ENCODE data around the gene CKLF. TPM values are rescaled to one million over a fixed set of nuclear protein-coding genes. Genes with fewer than 3 reads are reported as not detected.
A peak's percentile ranks its signal among the peaks of the same experiment; 100 is the strongest.
"Not testable (repeated sequence)": the region's sequence is repeated elsewhere in the genome, so short reads cannot be mapped to it uniquely, and the experiment has no call there.

CKLF gene
- total RNA-seq, 6 experiments from 2014 or later = 8.4 to 30.5 (median 14.0) TPM

DNA sequence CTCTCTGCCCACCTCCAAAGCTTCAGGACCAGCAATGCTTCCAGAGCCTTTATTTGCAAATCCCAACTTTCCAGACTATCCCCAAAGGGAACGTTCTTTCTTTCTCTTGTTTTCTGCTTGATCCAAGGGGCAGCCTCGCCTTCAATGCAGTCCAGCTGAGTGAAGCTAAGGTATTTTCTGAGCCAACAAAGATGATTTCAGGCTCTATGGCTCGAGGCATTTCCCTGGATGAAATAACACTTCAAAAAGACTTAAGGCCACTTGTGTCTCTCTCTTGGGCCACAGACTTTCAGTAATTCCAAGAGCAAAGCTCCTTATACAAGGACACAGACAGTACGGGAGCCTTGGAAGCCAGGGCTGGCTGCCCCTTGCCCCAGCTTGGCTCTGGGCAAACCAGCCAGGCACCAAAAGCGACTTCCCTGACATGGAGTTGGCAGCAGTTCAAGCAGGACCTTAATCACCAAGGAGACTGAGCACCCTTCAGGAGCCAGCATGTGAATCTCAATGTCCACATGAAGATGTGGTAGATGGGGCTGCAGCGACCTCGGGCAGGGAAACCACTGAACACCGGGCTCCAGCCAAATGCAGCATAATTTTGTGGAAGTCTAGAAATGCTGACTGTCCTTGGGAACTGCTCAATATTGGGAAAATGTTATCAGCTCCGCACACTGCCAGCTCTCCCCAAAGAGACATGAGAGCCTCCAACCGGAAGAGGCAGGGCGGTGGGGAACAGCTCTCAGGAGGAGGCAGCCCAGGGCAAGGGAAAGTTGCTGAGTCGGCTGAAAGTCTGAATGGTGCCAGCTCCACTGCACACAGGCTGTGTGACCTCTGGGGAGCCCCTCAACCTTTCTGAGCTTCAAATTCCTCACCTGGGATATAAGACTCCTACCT is 41.4 kb upstream of the CKLF start:
- Histone ChIP-seq H3K27me3 (no peaks in the 10 kb centered on the region), H3K27ac (peak overlapping the region; percentile 41 to 99 (median 85)), H3K4me3 (no peak overlapping the region), H3K9me3 (no peaks in the 10 kb centered on the region), H3K36me3 (no peaks in the 10 kb centered on the region), H3K4me1 (peaks cover 4 to 83% (median 31%) of the 10 kb centered on the region in 4 donors)
- peak; percentile 15 to 74 (median 69) for DNase-seq
- intact Hi-C loops (cut with DNase I) = no loop called here
- peak; percentile 14 to 48 (median 30) for ATAC-seq
- peak; percentile 28 for TF ChIP-seq POLR2A (IDR thresholded peaks at IDR 0.05)
- TF ChIP-seq, protein P1, sequence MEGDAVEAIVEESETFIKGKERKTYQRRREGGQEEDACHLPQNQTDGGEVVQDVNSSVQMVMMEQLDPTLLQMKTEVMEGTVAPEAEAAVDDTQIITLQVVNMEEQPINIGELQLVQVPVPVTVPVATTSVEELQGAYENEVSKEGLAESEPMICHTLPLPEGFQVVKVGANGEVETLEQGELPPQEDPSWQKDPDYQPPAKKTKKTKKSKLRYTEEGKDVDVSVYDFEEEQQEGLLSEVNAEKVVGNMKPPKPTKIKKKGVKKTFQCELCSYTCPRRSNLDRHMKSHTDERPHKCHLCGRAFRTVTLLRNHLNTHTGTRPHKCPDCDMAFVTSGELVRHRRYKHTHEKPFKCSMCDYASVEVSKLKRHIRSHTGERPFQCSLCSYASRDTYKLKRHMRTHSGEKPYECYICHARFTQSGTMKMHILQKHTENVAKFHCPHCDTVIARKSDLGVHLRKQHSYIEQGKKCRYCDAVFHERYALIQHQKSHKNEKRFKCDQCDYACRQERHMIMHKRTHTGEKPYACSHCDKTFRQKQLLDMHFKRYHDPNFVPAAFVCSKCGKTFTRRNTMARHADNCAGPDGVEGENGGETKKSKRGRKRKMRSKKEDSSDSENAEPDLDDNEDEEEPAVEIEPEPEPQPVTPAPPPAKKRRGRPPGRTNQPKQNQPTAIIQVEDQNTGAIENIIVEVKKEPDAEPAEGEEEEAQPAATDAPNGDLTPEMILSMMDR (IDR thresholded peaks at IDR 0.05) = no peak
- WGBS (ENCODE audit: insufficient coverage, low coverage, low lambda C conversion rate, missing lambda C conversion rate) = 53% methylated on average over 7 of the region's 12 CpGs

DNA sequence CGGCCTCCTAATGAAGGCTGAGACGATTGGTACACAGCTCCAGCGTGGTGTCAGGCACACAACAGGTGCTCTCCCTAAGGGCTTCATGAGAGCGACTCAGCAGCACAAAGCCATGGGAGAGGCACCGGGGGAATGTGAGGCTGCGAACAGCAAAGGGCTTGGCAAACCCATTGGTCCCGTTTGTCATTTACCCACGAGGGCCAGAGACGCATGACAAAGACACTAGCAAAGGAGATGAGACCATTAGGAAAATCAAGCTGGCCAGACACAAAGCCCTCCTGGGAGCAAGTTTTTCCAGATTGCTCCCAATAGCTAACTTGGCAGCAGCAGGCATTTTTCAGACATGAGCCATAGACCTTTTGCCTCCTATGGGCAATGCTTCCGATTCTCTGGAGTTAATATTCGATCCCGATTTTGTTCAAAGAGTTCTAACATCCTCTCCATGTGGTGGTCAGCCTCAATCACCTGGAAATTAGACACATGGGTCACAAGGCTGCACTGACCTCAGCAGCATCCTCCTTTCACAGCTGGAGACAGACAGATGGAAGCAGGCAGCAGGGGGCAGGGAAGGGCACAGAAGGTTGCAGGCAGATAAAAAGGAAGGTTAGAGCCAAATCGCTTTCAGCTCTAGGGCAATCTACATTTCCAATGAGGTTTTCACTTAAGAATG is 40.6 kb upstream of the CKLF start:
- intact Hi-C loops (cut with DNase I) = no loop called here
- peak in 2 of 3 donors; percentile 59 to 64 for DNase-seq
- H3K4me1 ChIP-seq = peaks cover 4 to 90% (median 37%) of the 10 kb centered on the region in 4 donors

DNA sequence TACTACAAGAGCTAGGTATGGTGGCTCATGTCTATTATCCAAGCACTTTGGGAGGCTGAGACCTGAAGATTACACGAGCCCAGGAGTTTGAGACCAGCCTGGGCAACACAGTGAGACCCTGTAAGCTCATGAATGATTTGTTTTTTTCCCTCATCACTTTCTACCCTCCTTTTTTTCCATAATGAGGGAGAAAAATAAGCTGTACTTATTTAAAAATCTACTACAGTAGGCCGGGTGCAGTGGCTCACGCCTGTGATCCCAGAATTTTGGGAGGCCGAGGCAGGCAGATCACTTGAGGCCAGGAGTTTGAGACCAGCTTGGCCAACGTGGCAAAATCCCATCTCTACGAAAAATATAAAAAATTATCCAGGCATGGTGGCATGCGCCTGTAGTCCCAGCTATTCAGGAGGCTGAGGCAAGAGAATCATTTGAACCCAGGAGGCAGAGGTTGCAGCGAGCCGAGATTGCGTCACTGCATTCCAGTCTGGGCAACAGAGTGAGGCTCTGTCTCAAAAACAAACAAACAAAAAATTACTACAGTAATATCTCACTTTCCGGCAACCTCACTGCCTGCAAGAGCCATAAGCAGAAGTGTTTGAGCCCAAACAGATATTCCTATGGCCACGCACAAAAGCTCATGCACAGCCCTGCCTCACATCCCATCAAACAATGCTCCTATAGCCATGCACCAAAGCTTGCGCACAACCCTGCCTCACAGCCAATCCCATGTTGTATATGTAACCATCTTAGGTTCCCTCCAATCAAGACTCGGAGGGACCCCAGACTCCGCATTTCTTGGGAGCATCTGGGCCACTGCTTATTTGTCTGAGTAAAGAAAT is 39.9 kb upstream of the CKLF start:
- H3K27me3 ChIP-seq = no peaks in the 10 kb centered on the region
- no peaks in the 10 kb centered on the region for H3K9me3 ChIP-seq
- H3K36me3 ChIP-seq = no peaks in the 10 kb centered on the region
- peak; percentile 43 for TF ChIP-seq POLR2A (IDR thresholded peaks at IDR 0.05)
- TF ChIP-seq, protein P1 (IDR thresholded peaks at IDR 0.05) = no peak
- WGBS (ENCODE audit: insufficient coverage, low coverage, low lambda C conversion rate, missing lambda C conversion rate) = 55% methylated on average over 15 of the region's 15 CpGs
- intact Hi-C loops (cut with DNase I) = no loop called here
- ATAC-seq (peak in 1 of 4 donors; percentile 1), DNase-seq (peak; percentile 67 to 79 (median 72))
- no peak overlapping the region for H3K4me3 ChIP-seq
- peak overlapping the region; percentile 41 to 99 (median 85) for H3K27ac ChIP-seq
- peaks cover 4 to 88% (median 41%) of the 10 kb centered on the region in 4 donors for H3K4me1 ChIP-seq

More for the DNA sequence above, 40.6 kb upstream of the CKLF start:
- 66% methylated on average over 11 of the region's 13 CpGs for WGBS (ENCODE audit: insufficient coverage, low coverage, low lambda C conversion rate, missing lambda C conversion rate)
- Histone ChIP-seq H3K36me3 (no peaks in the 10 kb centered on the region), H3K27me3 (no peaks in the 10 kb centered on the region), H3K4me3 (no peak overlapping the region), H3K9me3 (no peaks in the 10 kb centered on the region), H3K27ac (peak overlapping the region; percentile 41 to 99 (median 85))
- peak in 2 of 4 donors; percentile 20 to 23 for ATAC-seq
- TF ChIP-seq POLR2A (IDR thresholded peaks at IDR 0.05) = no peak
- TF ChIP-seq, protein P1 (IDR thresholded peaks at IDR 0.05) = peak in 2 of 4 donors; percentile 20 to 22

DNA sequence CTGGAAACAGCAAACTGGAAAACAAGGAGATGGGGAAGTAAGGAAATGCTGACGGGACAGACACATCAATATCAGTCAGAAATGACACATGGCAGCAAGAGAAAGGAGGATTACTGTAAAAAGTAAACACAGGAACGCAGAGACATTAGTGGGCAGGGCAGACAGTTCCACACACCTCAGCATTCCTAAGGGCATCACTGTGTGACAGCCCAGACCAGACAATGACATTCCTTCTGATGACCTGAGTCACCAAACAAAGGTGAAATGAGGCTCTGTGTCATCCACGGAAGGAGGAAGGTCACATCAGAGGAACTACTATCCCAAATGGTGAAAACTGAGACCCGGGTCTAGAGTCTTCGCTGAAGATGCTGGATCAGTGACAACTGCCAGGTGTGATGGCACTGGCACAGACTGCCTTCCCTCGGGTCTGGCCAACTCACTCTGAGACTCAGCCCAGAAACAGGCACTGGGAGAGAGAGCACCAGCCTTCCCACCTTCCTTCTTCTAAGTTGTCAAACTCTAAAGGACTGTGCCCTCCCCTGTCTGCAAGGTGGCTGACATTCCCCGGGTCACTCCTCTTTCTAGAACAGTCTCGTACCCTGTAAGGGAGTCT is 39.2 kb upstream of the CKLF start:
- WGBS (ENCODE audit: insufficient coverage, low coverage, low lambda C conversion rate, missing lambda C conversion rate) = 59% methylated on average over 7 of the region's 8 CpGs
- DNase-seq = peak in 1 of 3 donors; percentile 43
- peaks cover 4 to 88% (median 47%) of the 10 kb centered on the region in 4 donors for H3K4me1 ChIP-seq

DNA sequence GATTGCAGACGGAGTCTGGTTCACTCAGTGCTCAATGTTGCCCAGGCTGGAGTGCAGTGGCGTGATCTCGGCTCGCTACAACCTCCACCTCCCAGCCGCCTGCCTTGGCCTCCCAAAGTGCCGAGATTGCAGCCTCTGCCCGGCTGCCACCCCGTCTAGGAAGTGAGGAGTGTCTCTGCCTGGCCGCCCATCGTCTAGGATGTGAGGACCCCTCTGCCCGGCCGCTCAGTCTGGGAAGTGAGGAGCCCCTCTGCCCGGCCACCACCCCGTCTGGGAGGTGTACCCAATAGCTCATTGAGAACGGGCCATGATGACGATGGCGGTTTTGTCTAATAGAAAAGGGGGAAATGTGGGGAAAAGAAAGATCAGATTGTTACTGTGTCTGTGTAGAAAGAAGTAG is 38.0 kb upstream of the CKLF start:
- H3K4me1 ChIP-seq = peaks cover 4 to 86% (median 50%) of the 10 kb centered on the region in 4 donors
- intact Hi-C loops (cut with DNase I) = not testable (repeated sequence)
- DNase-seq = peak in 1 of 3 donors; percentile 37

More for the DNA sequence above, 39.2 kb upstream of the CKLF start:
- H3K27ac ChIP-seq = peak overlapping the region in 2 of 3 donors; percentile 85 to 99
- ATAC-seq = peak in 1 of 4 donors; percentile 5
- intact Hi-C loops (cut with DNase I) = no loop called here
- no peak overlapping the region for H3K4me3 ChIP-seq
- TF ChIP-seq POLR2A (IDR thresholded peaks at IDR 0.05) = no peak
- TF ChIP-seq, protein P1 (IDR thresholded peaks at IDR 0.05) = no peak
- H3K27me3 ChIP-seq = no peaks in the 10 kb centered on the region
- no peaks in the 10 kb centered on the region for H3K36me3 ChIP-seq
- no peaks in the 10 kb centered on the region for H3K9me3 ChIP-seq

DNA sequence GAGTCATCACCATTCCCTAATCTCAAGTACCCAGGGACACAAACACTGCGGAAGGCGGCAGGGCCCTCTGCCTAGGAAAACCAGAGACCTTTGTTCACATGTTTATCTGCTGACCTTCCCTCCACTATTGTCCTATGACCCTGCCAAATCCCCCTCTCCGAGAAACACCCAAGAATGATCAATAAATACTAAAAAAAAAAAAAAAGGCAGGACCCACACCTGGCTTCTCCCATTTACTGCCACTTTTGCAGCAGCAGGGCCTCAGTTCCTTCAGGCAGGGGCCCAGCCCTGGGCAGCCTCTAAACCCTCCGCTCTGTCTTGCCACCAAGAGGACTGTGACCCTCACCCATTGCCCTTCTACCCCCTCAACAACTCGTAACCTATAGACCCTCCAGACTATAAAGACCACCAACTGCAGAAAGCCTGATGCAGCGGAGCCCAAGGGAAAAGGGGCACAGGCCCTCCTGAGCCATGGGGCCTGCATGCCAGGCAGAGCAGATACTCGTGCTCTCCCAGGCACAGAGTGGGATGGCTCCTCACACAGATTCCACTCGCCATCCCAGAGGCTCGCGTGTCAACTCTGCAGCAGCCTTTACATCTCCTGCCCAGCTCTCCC is 37.3 kb upstream of the CKLF start:
- H3K36me3 ChIP-seq; H3K9me3 ChIP-seq; DNase-seq; H3K4me3 ChIP-seq; intact Hi-C loops (cut with DNase I); ATAC-seq; H3K27me3 ChIP-seq: not testable (repeated sequence)
- 40% methylated on average over 4 of the region's 10 CpGs for WGBS (ENCODE audit: insufficient coverage, low coverage, low lambda C conversion rate, missing lambda C conversion rate)
- Histone ChIP-seq H3K4me1 (peaks cover 4 to 80% (median 50%) of the 10 kb centered on the region in 4 donors), H3K27ac (peak overlapping the region; percentile 82 to 99 (median 83))

More for the DNA sequence above, 38.0 kb upstream of the CKLF start:
- not testable (repeated sequence) for H3K27me3 ChIP-seq, ATAC-seq, H3K4me3 ChIP-seq, H3K36me3 ChIP-seq, H3K9me3 ChIP-seq
- H3K27ac ChIP-seq = peak overlapping the region in 2 of 3 donors; percentile 83 to 99
- WGBS (ENCODE audit: insufficient coverage, low coverage, low lambda C conversion rate, missing lambda C conversion rate) = 95% methylated on average over 5 of the region's 17 CpGs
